Bronchial epithelial cell (primary cell): Measurements from ENCODE around the gene SURF6. TPM values are rescaled to one million over a fixed set of nuclear protein-coding genes. Genes with fewer than 3 reads are reported as not detected.
"Not testable (repeated sequence)": the region's sequence is repeated elsewhere in the genome, so short reads cannot be mapped to it uniquely, and the experiment has no call there.

Experiments
- DNase-seq: peaks from one replicate; pipeline ENCODE4 v3.0.0-alpha.2; 2010; ENCODE audit warnings: low read depth
- FAIRE-seq: peaks from 2 replicates; lab custom pipeline; 2011; peaks lifted over from hg19 to GRCh38; lab: Jason Lieb, UNC
- H3K27me3 ChIP-seq: 2 replicates; pipeline ENCODE4 v1.5.1; 2011; ENCODE audit warnings: low read length; ENCODE audit not compliant: control insufficient read depth, insufficient read depth
- H3K36me3 ChIP-seq: 2 replicates; pipeline ENCODE4 v1.5.1; 2011; ENCODE audit warnings: low read length; ENCODE audit not compliant: control insufficient read depth, insufficient read depth
- H3K4me3 ChIP-seq: 2 replicates; pipeline ENCODE4 v1.5.1; 2011; ENCODE audit warnings: mild to moderate bottlenecking, low read depth, low read length, control low read depth
- total RNA-seq: library from RNA; depleted of rRNA; stranded (reverse); fragments of >200 nt; gene quantifications from 2 replicates; pipeline ENCODE4 v1.2.1, GENCODE V29; 2014
- TF ChIP-seq, protein P1 (sequence below): IDR thresholded peaks from 2 replicates; pipeline ENCODE4 v1.5.1; 2011; ENCODE audit warnings: mild to moderate bottlenecking, moderate library complexity, low read length, control low read depth, inconsistent platforms; ENCODE audit not compliant: insufficient read depth, severe bottlenecking

Gene SURF6
- total RNA-seq, 1 donor from 2014 or later: 9.0 TPM

DNA sequence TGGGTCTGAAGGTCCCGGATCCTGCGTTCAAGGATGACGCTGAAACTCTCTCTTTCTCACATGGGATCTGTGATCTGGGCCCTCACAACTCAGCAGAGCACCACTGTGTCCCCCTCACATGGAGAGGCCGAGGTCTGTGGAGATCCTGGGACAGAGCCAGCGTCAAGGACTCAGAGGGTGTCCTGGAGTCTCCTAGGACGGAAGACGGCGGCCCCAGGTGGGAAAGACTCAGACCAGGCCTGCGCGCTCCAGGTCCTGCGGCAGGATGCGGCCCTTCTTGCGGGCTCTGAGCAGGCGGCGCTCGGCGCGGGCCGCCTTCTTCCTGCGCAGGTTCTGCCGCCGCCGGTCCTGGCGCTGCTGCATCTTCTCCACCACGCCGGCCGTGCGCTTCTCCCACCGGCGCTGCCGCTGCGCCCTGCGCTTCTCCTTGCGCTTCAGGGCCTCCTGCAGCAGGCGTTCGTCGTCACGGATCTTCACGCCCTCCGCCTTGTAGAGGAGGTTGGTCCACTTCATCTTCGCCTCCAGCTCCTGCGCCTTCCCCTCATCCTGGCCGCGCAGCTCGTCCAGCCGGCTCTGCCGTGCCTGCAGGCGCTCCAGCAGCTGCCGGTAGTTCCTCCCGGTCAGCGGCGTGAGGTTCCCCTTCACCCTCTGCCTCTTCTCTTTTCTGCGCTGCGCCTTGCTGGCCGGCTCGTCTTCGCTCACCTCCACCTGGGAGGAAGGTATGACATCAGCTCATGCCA lies 4.2 kb downstream of the SURF6 start:
- no peak for DNase-seq
- no peak overlapping the region for H3K4me3 ChIP-seq
- FAIRE-seq: no peak
- H3K36me3 ChIP-seq: peaks cover 22% of the 10 kb centered on the region
- TF ChIP-seq, protein P1, sequence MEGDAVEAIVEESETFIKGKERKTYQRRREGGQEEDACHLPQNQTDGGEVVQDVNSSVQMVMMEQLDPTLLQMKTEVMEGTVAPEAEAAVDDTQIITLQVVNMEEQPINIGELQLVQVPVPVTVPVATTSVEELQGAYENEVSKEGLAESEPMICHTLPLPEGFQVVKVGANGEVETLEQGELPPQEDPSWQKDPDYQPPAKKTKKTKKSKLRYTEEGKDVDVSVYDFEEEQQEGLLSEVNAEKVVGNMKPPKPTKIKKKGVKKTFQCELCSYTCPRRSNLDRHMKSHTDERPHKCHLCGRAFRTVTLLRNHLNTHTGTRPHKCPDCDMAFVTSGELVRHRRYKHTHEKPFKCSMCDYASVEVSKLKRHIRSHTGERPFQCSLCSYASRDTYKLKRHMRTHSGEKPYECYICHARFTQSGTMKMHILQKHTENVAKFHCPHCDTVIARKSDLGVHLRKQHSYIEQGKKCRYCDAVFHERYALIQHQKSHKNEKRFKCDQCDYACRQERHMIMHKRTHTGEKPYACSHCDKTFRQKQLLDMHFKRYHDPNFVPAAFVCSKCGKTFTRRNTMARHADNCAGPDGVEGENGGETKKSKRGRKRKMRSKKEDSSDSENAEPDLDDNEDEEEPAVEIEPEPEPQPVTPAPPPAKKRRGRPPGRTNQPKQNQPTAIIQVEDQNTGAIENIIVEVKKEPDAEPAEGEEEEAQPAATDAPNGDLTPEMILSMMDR: no peak
- H3K27me3 ChIP-seq: no peaks in the 10 kb centered on the region

DNA sequence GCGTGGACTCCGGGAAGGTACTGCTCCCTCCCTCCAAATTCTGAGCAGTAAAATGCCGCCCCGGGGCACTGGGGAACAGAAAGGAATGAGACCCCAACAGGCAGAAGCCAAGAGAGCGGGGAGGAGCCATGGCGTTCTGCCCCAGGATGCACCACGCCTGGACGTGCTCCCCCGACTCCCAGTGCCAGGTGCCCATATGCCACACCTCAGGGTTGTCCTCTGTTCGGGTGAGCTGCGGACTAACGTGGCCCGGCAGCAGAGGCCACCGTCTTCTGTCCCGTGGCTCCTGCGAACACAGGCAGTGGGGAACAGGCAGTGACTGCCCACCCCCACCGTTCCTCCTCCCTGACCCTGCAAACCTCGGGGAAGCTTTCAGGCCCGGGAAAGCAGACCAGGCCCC lies 4.8 kb downstream of the SURF6 start:
- peaks cover 22% of the 10 kb centered on the region for H3K36me3 ChIP-seq
- no peak for FAIRE-seq
- TF ChIP-seq, protein P1: no peak
- no peak overlapping the region for H3K4me3 ChIP-seq
- no peaks in the 10 kb centered on the region for H3K27me3 ChIP-seq
- DNase-seq: no peak

DNA sequence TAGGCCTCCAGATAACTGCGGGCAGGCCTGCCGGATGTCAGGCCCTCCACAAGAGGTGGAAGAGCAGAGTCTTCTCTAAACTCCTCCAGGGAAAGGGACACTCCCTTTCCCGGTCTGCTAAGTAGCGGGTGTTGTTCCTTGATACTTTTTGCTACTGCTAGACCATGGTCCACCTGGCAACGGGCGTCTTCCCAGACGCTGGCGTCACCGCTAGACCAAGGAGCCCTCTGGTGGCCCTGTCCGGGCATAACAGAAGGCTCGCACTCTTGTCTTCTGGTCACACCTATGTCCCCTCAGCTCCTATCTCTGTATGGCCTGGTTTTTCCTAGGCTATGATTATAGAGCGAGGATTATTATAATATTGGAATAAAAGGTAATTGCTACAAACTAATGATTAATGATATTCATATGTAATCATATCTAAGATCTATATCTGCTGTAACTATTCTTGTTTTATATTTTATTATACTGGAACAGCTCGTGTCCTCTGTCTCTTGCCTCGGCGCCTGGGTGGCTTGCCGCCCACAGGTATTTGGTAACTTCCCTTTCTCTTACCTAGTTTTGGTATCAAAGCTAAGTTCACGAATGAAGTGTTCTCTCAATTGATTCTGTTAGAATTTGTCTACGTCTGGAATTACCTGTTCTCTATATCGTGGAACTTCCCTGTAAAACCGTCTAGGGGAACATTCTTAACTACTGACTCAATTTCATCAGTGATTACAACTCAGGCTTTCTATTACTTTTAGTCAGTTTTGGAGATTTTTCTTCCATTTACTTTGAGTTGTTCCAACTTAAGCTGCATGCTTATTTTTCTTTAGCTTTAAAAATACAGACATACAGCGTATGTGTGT lies 6.5 kb downstream of the SURF6 start:
- peaks cover 22% of the 10 kb centered on the region for H3K36me3 ChIP-seq
- H3K27me3 ChIP-seq, FAIRE-seq, H3K4me3 ChIP-seq, DNase-seq: not testable (repeated sequence)
- TF ChIP-seq, protein P1: peak; percentile 55

DNA sequence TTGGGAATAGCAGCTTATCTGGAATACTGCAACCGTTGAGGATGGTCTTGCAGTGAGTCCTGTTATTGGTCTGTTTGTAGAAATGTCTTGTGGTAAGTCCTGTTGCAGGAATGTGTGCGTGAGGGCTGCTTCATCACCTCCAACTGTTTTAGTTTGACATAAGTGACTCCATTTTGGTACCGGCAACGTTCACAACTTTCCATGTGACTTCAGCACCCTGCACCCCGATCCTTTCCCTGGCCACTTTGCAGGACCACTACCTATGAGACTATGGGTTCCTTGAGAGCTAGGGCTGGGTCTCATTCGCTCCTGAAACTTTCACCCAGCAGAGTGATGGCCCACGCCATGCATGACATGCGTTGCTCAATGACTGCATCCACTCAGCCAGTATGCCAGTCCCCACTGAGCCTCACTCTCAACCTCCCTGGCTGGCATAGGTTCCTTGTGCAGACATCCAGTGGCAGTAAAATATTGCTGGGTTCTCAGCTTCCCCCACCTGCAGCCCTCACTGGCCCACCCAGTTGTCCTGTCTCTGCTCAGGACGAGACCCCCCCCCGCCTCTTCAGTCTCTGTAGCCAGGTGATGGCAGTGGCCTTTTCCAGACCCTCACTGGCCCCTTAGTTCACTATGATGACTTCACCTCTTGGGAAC lies 8.0 kb downstream of the SURF6 start:
- DNase-seq: no peak
- Histone ChIP-seq H3K4me3 (no peak overlapping the region), H3K36me3 (peaks cover 11% of the 10 kb centered on the region), H3K27me3 (no peaks in the 10 kb centered on the region)
- TF ChIP-seq, protein P1: no peak
- peak; percentile 73 for FAIRE-seq

DNA sequence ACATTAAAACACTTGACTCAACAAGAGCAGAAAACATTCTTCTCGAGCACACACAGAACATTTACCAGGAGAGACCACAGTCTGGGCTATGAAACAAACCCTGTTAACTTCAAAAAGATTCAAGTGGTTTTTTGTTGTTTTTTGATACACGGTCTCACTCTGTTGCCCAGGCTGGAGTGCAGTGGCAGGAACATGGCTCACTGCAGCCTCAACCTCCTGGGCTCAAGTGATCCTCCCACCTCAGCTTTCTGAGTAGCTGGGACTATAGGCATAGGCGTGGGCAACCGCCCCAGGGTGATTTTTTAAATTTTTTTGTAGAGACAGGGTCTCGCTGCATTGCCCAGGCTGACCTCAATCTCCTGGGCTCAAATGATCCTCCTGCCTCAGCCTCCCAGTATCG lies 9.0 kb downstream of the SURF6 start:
- H3K36me3 ChIP-seq, DNase-seq, FAIRE-seq: not testable (repeated sequence)

More for the DNA sequence above, 9.0 kb downstream of the SURF6 start:
- H3K4me3 ChIP-seq, H3K27me3 ChIP-seq: not testable (repeated sequence)
